ENCODE data around the gene TRPC4AP. TPM values are rescaled to one million over a fixed set of nuclear protein-coding genes. Genes with fewer than 3 reads are reported as not detected.

Gene TRPC4AP
- total RNA-seq, 1 experiment from 2014 or later, result 48.6 TPM

- DNase-seq (ENCODE audit: low read depth, low spot score) (no peak), ATAC-seq (no peak)
- Histone ChIP-seq H4K20me1 (ENCODE audit: insufficient read depth) (no peaks in the 10 kb centered on the region), H3K4me2 (ENCODE audit: low read length) (no peak overlapping the region), H3K27ac (ENCODE audit: low read depth, low read length) (no peak overlapping the region), H3K4me3 (replicated peaks in 1 of 2; ENCODE audit: low read depth in 1 of 2, low read length in 2 of 2) (no peak overlapping the region), H3K9ac (ENCODE audit: low read length) (no peak overlapping the region), H3K36me3 (ENCODE audit: control insufficient read depth in 1 of 2, insufficient read depth in 2 of 2, low read length in 2 of 2) (no peaks in the 10 kb centered on the region), H3K79me2 (ENCODE audit: insufficient read depth, low read length) (no peaks in the 10 kb centered on the region), H3K4me1 (ENCODE audit: control insufficient read depth in 1 of 2, insufficient read depth in 2 of 2, low read length in 2 of 2) (peaks cover 0 to 4% of the 10 kb centered on the region in 2 experiments; a peak in 1 of 4 replicates), H2AFZ (ENCODE audit: low read depth, low read length, poor library complexity, severe bottlenecking) (no peak overlapping the region), H3K27me3 (ENCODE audit: insufficient read depth, low read length) (no peaks in the 10 kb centered on the region), H3K9me2 (ENCODE audit: insufficient read depth) (no peaks in the 10 kb centered on the region), H3K9me3 (ENCODE audit: control insufficient read depth in 1 of 2, insufficient read depth in 1 of 2, low read depth in 1 of 2, low read length in 2 of 2) (no peaks in the 10 kb centered on the region)
- POLR2A ChIA-PET, result no interaction called here
- CTCF ChIA-PET, result no interaction called here
- TF ChIP-seq TCF7L2 (IDR thresholded peaks at IDR 0.05; ENCODE audit: borderline replicate concordance, extremely low read depth, insufficient read depth, insufficient read length), result no peak
- TF ChIP-seq RAD21 (IDR thresholded peaks at IDR 0.05; ENCODE audit: low read depth), result no peak
- no peak for TF ChIP-seq EZH2phosphoT487 (IDR thresholded peaks at IDR 0.05; ENCODE audit: borderline replicate concordance)
- TF ChIP-seq, protein P1, sequence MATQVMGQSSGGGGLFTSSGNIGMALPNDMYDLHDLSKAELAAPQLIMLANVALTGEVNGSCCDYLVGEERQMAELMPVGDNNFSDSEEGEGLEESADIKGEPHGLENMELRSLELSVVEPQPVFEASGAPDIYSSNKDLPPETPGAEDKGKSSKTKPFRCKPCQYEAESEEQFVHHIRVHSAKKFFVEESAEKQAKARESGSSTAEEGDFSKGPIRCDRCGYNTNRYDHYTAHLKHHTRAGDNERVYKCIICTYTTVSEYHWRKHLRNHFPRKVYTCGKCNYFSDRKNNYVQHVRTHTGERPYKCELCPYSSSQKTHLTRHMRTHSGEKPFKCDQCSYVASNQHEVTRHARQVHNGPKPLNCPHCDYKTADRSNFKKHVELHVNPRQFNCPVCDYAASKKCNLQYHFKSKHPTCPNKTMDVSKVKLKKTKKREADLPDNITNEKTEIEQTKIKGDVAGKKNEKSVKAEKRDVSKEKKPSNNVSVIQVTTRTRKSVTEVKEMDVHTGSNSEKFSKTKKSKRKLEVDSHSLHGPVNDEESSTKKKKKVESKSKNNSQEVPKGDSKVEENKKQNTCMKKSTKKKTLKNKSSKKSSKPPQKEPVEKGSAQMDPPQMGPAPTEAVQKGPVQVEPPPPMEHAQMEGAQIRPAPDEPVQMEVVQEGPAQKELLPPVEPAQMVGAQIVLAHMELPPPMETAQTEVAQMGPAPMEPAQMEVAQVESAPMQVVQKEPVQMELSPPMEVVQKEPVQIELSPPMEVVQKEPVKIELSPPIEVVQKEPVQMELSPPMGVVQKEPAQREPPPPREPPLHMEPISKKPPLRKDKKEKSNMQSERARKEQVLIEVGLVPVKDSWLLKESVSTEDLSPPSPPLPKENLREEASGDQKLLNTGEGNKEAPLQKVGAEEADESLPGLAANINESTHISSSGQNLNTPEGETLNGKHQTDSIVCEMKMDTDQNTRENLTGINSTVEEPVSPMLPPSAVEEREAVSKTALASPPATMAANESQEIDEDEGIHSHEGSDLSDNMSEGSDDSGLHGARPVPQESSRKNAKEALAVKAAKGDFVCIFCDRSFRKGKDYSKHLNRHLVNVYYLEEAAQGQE (IDR thresholded peaks at IDR 0.05; ENCODE audit: low read depth), result no peak
- no peak for TF ChIP-seq SRF (IDR thresholded peaks at IDR 0.05; ENCODE audit: low read depth)
- TF ChIP-seq, protein P2, sequence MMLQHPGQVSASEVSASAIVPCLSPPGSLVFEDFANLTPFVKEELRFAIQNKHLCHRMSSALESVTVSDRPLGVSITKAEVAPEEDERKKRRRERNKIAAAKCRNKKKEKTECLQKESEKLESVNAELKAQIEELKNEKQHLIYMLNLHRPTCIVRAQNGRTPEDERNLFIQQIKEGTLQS (IDR thresholded peaks at IDR 0.05), result no peak
- no peak for TF ChIP-seq FOSL1 (IDR thresholded peaks at IDR 0.05; ENCODE audit: low read depth)
- no peak for TF ChIP-seq CBX3 (IDR thresholded peaks at IDR 0.05; ENCODE audit: low read depth)
- TF ChIP-seq EZH2 (IDR thresholded peaks at IDR 0.05), result no peak
- TF ChIP-seq SP1 (IDR thresholded peaks at IDR 0.05; ENCODE audit: low read depth), result no peak
- TF ChIP-seq MAX (IDR thresholded peaks at IDR 0.05), result no peak
- TF ChIP-seq ZNF274 (IDR thresholded peaks at IDR 0.05; ENCODE audit: low read depth, low read length), result no peak
- no peak for TF ChIP-seq ZFX (IDR thresholded peaks at IDR 0.05)
- TF ChIP-seq ELF1 (IDR thresholded peaks at IDR 0.05; ENCODE audit: borderline replicate concordance, low read depth), result no peak
- TF ChIP-seq POLR2AphosphoS5 (IDR thresholded peaks at IDR 0.05; ENCODE audit: low read depth, low read length), result no peak
- no TSS peak for BruUV-seq (replicated peaks)
- RAD21 ChIA-PET (ENCODE audit: low non-redundant PET in 1 of 2, low total read pairs in 2 of 2, uncharacterized antibody in 2 of 2, unreplicated experiment in 2 of 2), result no interaction called here
- intact Hi-C loops (cut with micrococcal nuclease), result no loop called here
Measured at GRCh38 chr20:34985461-34986310, 106.9 kb downstream of the TRPC4AP start.
